Mucosa of rectum (tissue), 2 donors: ENCODE results near the gene PNPLA8.

Source experiments
- H3K27ac ChIP-seq, 2 donors: one replicate each; pipeline ENCODE4 v1.7.0; 2013; ENCODE audit warnings: inconsistent platforms in 2 of 2, low read depth in 2 of 2, low read length in 2 of 2
- H3K27me3 ChIP-seq, 2 donors: one replicate each; pipeline ENCODE4 v1.7.0; 2013; ENCODE audit warnings: low read length in 2 of 2; ENCODE audit not compliant: control insufficient read depth in 2 of 2, insufficient read depth in 2 of 2
- H3K36me3 ChIP-seq, 2 donors: one replicate each; pipeline ENCODE4 v1.7.0; 2013; ENCODE audit warnings: low read length in 2 of 2; ENCODE audit not compliant: control insufficient read depth in 2 of 2, insufficient read depth in 2 of 2
- H3K4me1 ChIP-seq, 2 donors: one replicate each; pipeline ENCODE4 v1.7.0; 2013; ENCODE audit warnings: low read length in 2 of 2, mild to moderate bottlenecking in 1 of 2; ENCODE audit not compliant: control insufficient read depth in 2 of 2, insufficient read depth in 2 of 2
- H3K4me3 ChIP-seq, 2 donors: one replicate each; pipeline ENCODE4 v1.7.0; 2013; ENCODE audit warnings: low read length in 2 of 2
- H3K9ac ChIP-seq, 2 donors: one replicate each; pipeline ENCODE4 v1.7.0; 2013; ENCODE audit warnings: low read length in 2 of 2, low read depth in 1 of 2, mild to moderate bottlenecking in 1 of 2
- H3K9me3 ChIP-seq, 2 donors: one replicate each; pipeline ENCODE4 v1.7.0; 2013; ENCODE audit warnings: low read length in 2 of 2; ENCODE audit not compliant: control insufficient read depth in 2 of 2
- donor health status: healthy.
- donor health status: Normal muscosa, but diverticular disease.

The PNPLA8 gene

GRCh38 chr7:108525985-108526767 is at the start of gene PNPLA8:
PNPLA8 (minus strand) TSS chr7:108526135; CDS start chr7:108515491, 10,644 bp downstream.
- Histone ChIP-seq H3K9ac (peak within 1 kb of the TSS; percentile 96 to 99), H3K4me3 (peak within 1 kb of the TSS; percentile 85 to 92), H3K27ac (peak within 1 kb of the TSS; percentile 98 to 99), H3K4me1 (peaks cover 17 to 23% of the 10 kb centered on the region in 2 donors), H3K27me3 (no peaks in the 10 kb centered on the region), H3K36me3 (no peaks in the 10 kb centered on the region), H3K9me3 (no peaks in the 10 kb centered on the region)

GRCh38 chr7:108575156-108575555 is 49.2 kb upstream of the PNPLA8 start:
- H3K27ac ChIP-seq: no peak overlapping the region
- peaks cover 16 to 28% of the 10 kb centered on the region in 2 donors for H3K36me3 ChIP-seq
- no peak overlapping the region for H3K9ac ChIP-seq
- peaks cover 0 to 5% of the 10 kb centered on the region in 2 donors for H3K4me1 ChIP-seq
- H3K9me3 ChIP-seq: peaks cover 0 to 5% of the 10 kb centered on the region in 2 donors
- no peaks in the 10 kb centered on the region for H3K27me3 ChIP-seq
- H3K4me3 ChIP-seq: no peak overlapping the region

- Histone ChIP-seq H3K4me1 (peaks cover 0 to 12% of the 10 kb centered on the region in 2 donors), H3K9me3 (no peaks in the 10 kb centered on the region), H3K4me3 (no peak overlapping the region), H3K27me3 (no peaks in the 10 kb centered on the region), H3K9ac (no peak overlapping the region), H3K27ac (no peak overlapping the region), H3K36me3 (peaks cover 16 to 19% of the 10 kb centered on the region in 2 donors)
Observed at GRCh38 chr7:108572480-108572879, 46.5 kb upstream of the PNPLA8 start.

- Histone ChIP-seq H3K9ac (peak overlapping the region; percentile 92 to 99), H3K9me3 (no peaks in the 10 kb centered on the region), H3K36me3 (peaks cover 11 to 26% of the 10 kb centered on the region in 2 donors), H3K4me3 (peak overlapping the region; percentile 93 to 98), H3K27me3 (no peaks in the 10 kb centered on the region), H3K27ac (peak overlapping the region; percentile 98 to 99), H3K4me1 (peaks cover 0 to 12% of the 10 kb centered on the region in 2 donors)
Observed at GRCh38 chr7:108570146-108570755, 44.3 kb upstream of the PNPLA8 start.

- Histone ChIP-seq H3K27me3 (no peaks in the 10 kb centered on the region), H3K4me1 (peaks cover 0 to 12% of the 10 kb centered on the region in 2 donors), H3K27ac (peak within 1 kb of the TSS; percentile 98 to 99), H3K4me3 (peak within 1 kb of the TSS; percentile 93 to 98), H3K36me3 (peaks cover 11 to 23% of the 10 kb centered on the region in 2 donors), H3K9me3 (no peaks in the 10 kb centered on the region), H3K9ac (peak within 1 kb of the TSS; percentile 99)
Observed at GRCh38 chr7:108569381-108570145, 43.6 kb upstream of the PNPLA8 start, which contains the start of the genes DNAJB9 and THAP5. DNAJB9 (plus strand) TSS chr7:108569874; CDS start chr7:108571727, 1,853 bp downstream. THAP5 (minus strand) TSS chr7:108569706; CDS start chr7:108569569, 137 bp downstream.

GRCh38 chr7:108568801-108569380 is 43.0 kb upstream of the PNPLA8 start:
- H3K27me3 ChIP-seq: no peaks in the 10 kb centered on the region
- peaks cover 10 to 21% of the 10 kb centered on the region in 2 donors for H3K36me3 ChIP-seq
- H3K4me1 ChIP-seq: peaks cover 0 to 12% of the 10 kb centered on the region in 2 donors
- peak overlapping the region; percentile 98 to 99 for H3K27ac ChIP-seq
- peak overlapping the region; percentile 93 to 98 for H3K4me3 ChIP-seq
- H3K9ac ChIP-seq: peak overlapping the region; percentile 90 to 99
- H3K9me3 ChIP-seq: no peaks in the 10 kb centered on the region

GRCh38 chr7:108565987-108566386 is 40.1 kb upstream of the PNPLA8 start:
- Histone ChIP-seq H3K27ac (no peak overlapping the region), H3K9ac (no peak overlapping the region), H3K4me1 (peaks cover 0 to 6% of the 10 kb centered on the region in 2 donors), H3K36me3 (peaks cover 0 to 9% of the 10 kb centered on the region in 2 donors), H3K4me3 (no peak overlapping the region), H3K9me3 (no peaks in the 10 kb centered on the region), H3K27me3 (no peaks in the 10 kb centered on the region)

GRCh38 chr7:108561047-108561619 is 35.2 kb upstream of the PNPLA8 start:
- Histone ChIP-seq H3K4me3 (no peak overlapping the region), H3K36me3 (peaks cover 0 to 11% of the 10 kb centered on the region in 2 donors), H3K9ac (no peak overlapping the region), H3K9me3 (peaks cover 0 to 13% of the 10 kb centered on the region in 2 donors), H3K4me1 (no peaks in the 10 kb centered on the region), H3K27ac (no peak overlapping the region), H3K27me3 (no peaks in the 10 kb centered on the region)

GRCh38 chr7:108559253-108559652 is 33.3 kb upstream of the PNPLA8 start:
- Histone ChIP-seq H3K9ac (no peak overlapping the region), H3K4me1 (no peaks in the 10 kb centered on the region), H3K36me3 (peaks cover 0 to 4% of the 10 kb centered on the region in 2 donors), H3K9me3 (peaks cover 0 to 13% of the 10 kb centered on the region in 2 donors), H3K4me3 (no peak overlapping the region), H3K27me3 (no peaks in the 10 kb centered on the region), H3K27ac (no peak overlapping the region)
